NCI-H526 (cell line): ENCODE results near the gene ADAMTS2.

Source experiments
- DNase-seq, 2 experiments: peaks; one replicate each; lab custom pipeline; 2025; lab: John Stamatoyannopoulos, UW

The ADAMTS2 gene

GRCh38 chr5:179194201-179194910 is 150.9 kb downstream of the ADAMTS2 start:
- DNase-seq = no peak

- no peak for DNase-seq
These were observed 151.5 kb downstream of the ADAMTS2 start for GRCh38 chr5:179193746-179194145.

GRCh38 chr5:179192891-179193470 is 152.3 kb downstream of the ADAMTS2 start:
- no peak for DNase-seq

- DNase-seq = no peak
These were observed 152.9 kb downstream of the ADAMTS2 start for GRCh38 chr5:179192185-179192890.

GRCh38 chr5:179191506-179192184 is 153.6 kb downstream of the ADAMTS2 start:
- DNase-seq = no peak

GRCh38 chr5:179190851-179191505 is 154.3 kb downstream of the ADAMTS2 start:
- DNase-seq = no peak

GRCh38 chr5:179188636-179189035 is 156.6 kb downstream of the ADAMTS2 start:
- no peak for DNase-seq

GRCh38 chr5:179187681-179188575 is 157.3 kb downstream of the ADAMTS2 start:
- DNase-seq = no peak

- no peak for DNase-seq
These were observed 158.0 kb downstream of the ADAMTS2 start for GRCh38 chr5:179187229-179187678.

GRCh38 chr5:179186801-179187200 is 158.5 kb downstream of the ADAMTS2 start:
- no peak for DNase-seq

- no peak for DNase-seq
These were observed 159.3 kb downstream of the ADAMTS2 start for GRCh38 chr5:179185941-179186411.

GRCh38 chr5:179185256-179185940 is 159.9 kb downstream of the ADAMTS2 start:
- DNase-seq = no peak

- no peak for DNase-seq
These were observed 160.7 kb downstream of the ADAMTS2 start for GRCh38 chr5:179184521-179185050.

GRCh38 chr5:179183481-179183880 is 161.8 kb downstream of the ADAMTS2 start:
- no peak for DNase-seq

GRCh38 chr5:179182601-179183000 is 162.7 kb downstream of the ADAMTS2 start:
- no peak for DNase-seq

- no peak for DNase-seq
These were observed 163.3 kb downstream of the ADAMTS2 start for GRCh38 chr5:179181988-179182387.

GRCh38 chr5:179180921-179181645 is 164.2 kb downstream of the ADAMTS2 start:
- DNase-seq = no peak

- no peak for DNase-seq
These were observed 165.1 kb downstream of the ADAMTS2 start for GRCh38 chr5:179180061-179180610.
